Gastrocnemius medialis (tissue), 4 donors: ENCODE data around the gene ZNF563. TPM values are rescaled to one million over a fixed set of nuclear protein-coding genes. Genes with fewer than 3 reads are reported as not detected.

Experiments used
- ATAC-seq, 2 donors: fragments of 150-250 bp; one replicate each; pipeline ENCODE4 v1.9.1; 2016
- DNase-seq, 2 donors: peaks; one replicate each; pipeline ENCODE4 v3.0.0-alpha.2; 2019
- H3K27ac ChIP-seq, 4 donors: fragments of 200-600 bp; sonication (generic); 1 replicate in 1 of 4; 2 replicates in 3 of 4; pipeline ENCODE4 v1.5.1; 2016 to 2018; ENCODE audit warnings: mild to moderate bottlenecking in 2 of 4, moderate library complexity in 1 of 4
- H3K27me3 ChIP-seq, 3 donors: fragments of 200-600 bp; sonication (generic) in 2 of 3; 1 replicate in 1 of 3; 2 replicates in 2 of 3; pipeline versions ENCODE4 v1.5.1 to v1.6.0; 2016 to 2019; ENCODE audit warnings: mild to moderate bottlenecking in 1 of 3, moderate library complexity in 1 of 3
- H3K36me3 ChIP-seq, 2 donors: fragments of 200-600 bp; sonication (generic) in 1 of 2; one replicate each; pipeline ENCODE4 v1.5.1; 2017 to 2018
- H3K4me1 ChIP-seq, 2 donors: fragments of 200-600 bp; sonication (generic) in 1 of 2; one replicate each; pipeline ENCODE4 v1.5.1; 2016 to 2017; ENCODE audit warnings: mild to moderate bottlenecking in 2 of 2
- H3K4me3 ChIP-seq, 4 donors: fragments of 200-600 bp; sonication (generic) in 3 of 4; 1 replicate in 1 of 4; 2 replicates in 3 of 4; pipeline ENCODE4 v1.5.1; 2016 to 2019; ENCODE audit warnings: mild to moderate bottlenecking in 2 of 4
- H3K9me3 ChIP-seq, 3 donors: fragments of 200-600 bp; sonication (generic) in 2 of 3; 1 replicate in 1 of 3; 2 replicates in 2 of 3; pipeline ENCODE4 v1.5.1; 2016 to 2019
- POLR2A ChIP-seq, 2 donors: fragments of 450-650 bp; IDR thresholded peaks; one replicate each; pipeline ENCODE4 v1.6.1; 2017; ENCODE audit warnings: antibody characterized with exemption in 2 of 2, mild to moderate bottlenecking in 2 of 2, moderate library complexity in 2 of 2
- in situ Hi-C, 4 donors: fragments of 200-750 bp; cut with MboI; loops; one replicate each; pipeline versions ENCODE4 v1.15.0 to v1.8.0; 2017; ENCODE audit warnings: low sequenced_read_pairs in 4 of 4
- intact Hi-C: fragments of 100-400 bp; cut with DNase I; formaldehyde crosslinking; loops from one replicate; pipeline ENCODE4 v1.15.1; 2023; ENCODE audit warnings: low total_unique reads
- total RNA-seq, 4 donors: library from RNA; depleted of rRNA; stranded (reverse); fragments of >200 nt; gene quantifications; one replicate each; pipeline versions ENCODE4 v1.1.0 to v1.2.3, GENCODE V29; 2016
- TF ChIP-seq, protein P1 (sequence below), 5 experiments: fragments of 450-650 bp in 3 of 5; fragments of 200-600 bp in 2 of 5; sonication (generic) in 2 of 5; IDR thresholded peaks in 4 of 5; conservative IDR thresholded peaks in 1 of 5; 1 replicate in 4 of 5; 2 replicates in 1 of 5; pipeline ENCODE4 v1.5.1; 2016 to 2019; ENCODE audit warnings: antibody characterized with exemption in 5 of 5, mild to moderate bottlenecking in 3 of 5, moderate library complexity in 3 of 5

ZNF563 gene
- total RNA-seq, 4 donors from 2014 or later, result 1.3 to 2.8 (median 2.2) TPM

DNA sequence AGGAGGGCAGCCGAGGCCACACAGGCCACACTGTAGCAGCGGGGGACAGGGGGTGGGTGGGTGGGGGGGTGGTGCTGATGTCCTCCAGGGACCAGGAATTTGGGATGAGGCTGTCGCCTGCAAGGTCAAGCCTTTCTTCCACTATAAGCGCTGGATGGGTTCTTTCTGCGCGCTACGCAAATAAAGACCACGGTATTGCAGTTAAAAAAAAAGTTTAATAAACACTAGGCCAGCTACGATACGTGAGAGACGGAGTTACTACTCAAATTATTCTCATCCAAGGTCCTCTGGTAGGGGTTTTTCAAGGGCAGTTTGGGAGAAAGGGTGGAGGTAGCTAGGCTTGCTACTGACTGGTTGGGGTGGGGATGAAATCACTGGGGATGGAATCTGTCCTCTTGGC is 38.2 kb downstream of the ZNF563 start:
- H3K4me1 ChIP-seq, result peaks cover 9 to 18% of the 10 kb centered on the region in 2 donors
- in situ Hi-C loops, result no loop called here
- H3K4me3 ChIP-seq, result peak overlapping the region; percentile 70 to 92 (median 81)
- H3K27ac ChIP-seq, result peak overlapping the region; percentile 84 to 96 (median 93)
- H3K36me3 ChIP-seq, result peaks cover 0 to 13% of the 10 kb centered on the region in 2 donors
- DNase-seq (no peak), ATAC-seq (no peak)
- H3K27me3 ChIP-seq, result no peaks in the 10 kb centered on the region
- no peaks in the 10 kb centered on the region for H3K9me3 ChIP-seq
- TF ChIP-seq POLR2A (IDR thresholded peaks at IDR 0.05), result no peak
- intact Hi-C loops, result loop anchor here (2.0 kb wide), 1 partner anchor 106 kb away; the partner anchor contains the start of gene ZNF799

DNA sequence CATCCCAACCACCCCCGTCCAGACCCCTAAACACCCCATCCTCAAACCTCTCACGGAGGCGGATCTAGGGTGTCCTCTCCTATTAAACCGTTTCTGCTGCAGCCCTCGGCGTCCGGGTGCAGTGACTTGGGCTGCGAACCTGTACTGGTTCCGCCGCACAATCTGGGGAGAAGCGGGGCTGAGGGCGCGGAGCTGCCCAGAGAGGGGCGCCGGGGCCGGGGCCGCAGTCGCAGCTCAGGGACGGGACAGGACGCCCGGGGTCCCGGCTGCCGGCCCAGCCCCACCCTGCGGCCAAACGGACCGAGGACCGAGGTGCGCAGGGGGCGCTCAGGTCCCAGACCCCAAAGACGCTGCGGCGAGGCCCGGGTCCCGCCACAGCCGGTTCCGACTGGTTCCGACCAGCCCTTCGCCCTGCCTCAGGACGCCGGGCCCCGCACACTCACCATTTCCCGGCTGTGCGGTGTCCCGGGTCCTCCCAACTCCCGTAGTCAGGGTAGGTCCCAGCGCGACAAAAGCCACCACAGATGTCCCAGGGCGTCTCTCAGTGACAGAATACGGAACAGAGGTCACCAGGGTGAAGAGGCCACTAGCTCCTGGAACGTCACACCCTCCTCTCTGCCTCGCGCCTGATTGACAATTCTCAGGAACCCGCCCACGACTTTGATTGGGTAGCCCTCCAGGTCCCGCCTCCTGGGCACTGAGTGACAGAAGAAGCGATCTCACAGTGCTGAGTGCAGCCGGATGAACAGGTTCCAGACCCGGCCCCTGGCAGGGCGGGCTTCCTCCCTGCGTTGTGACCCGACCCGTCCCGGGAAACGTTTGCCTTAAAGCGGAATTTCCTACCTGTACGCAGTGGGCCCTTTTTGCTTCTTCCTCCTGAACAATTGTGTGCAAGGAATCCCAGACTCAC is 38.9 kb downstream of the ZNF563 start, which contains the start of gene ZNF44:
Gene ZNF44 (minus strand): TSS at position 635 of the 910 bp plus-strand sequence. CDS start 189 bp downstream, at position 446.
- in situ Hi-C loops (no loop called here), intact Hi-C loops (loop anchor here (1.0 to 5.0 kb wide), 5 partner anchors 39 to 258 kb away; partner anchors contain the start of genes ZNF442, ZNF443, ZNF563 and ZNF564)
- H3K9me3 ChIP-seq, result no peaks in the 10 kb centered on the region
- peaks cover 9 to 18% of the 10 kb centered on the region in 2 donors for H3K4me1 ChIP-seq
- H3K27me3 ChIP-seq, result no peaks in the 10 kb centered on the region
- TF ChIP-seq, protein P1, sequence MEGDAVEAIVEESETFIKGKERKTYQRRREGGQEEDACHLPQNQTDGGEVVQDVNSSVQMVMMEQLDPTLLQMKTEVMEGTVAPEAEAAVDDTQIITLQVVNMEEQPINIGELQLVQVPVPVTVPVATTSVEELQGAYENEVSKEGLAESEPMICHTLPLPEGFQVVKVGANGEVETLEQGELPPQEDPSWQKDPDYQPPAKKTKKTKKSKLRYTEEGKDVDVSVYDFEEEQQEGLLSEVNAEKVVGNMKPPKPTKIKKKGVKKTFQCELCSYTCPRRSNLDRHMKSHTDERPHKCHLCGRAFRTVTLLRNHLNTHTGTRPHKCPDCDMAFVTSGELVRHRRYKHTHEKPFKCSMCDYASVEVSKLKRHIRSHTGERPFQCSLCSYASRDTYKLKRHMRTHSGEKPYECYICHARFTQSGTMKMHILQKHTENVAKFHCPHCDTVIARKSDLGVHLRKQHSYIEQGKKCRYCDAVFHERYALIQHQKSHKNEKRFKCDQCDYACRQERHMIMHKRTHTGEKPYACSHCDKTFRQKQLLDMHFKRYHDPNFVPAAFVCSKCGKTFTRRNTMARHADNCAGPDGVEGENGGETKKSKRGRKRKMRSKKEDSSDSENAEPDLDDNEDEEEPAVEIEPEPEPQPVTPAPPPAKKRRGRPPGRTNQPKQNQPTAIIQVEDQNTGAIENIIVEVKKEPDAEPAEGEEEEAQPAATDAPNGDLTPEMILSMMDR (IDR thresholded peaks at IDR 0.05 in 4 of 5, conservative IDR thresholded peaks at IDR 0.05 in 1 of 5), result peak in 1 of 5 experiments; percentile 11
- peak; percentile 75 to 78 for TF ChIP-seq POLR2A (IDR thresholded peaks at IDR 0.05)
- peaks cover 0 to 13% of the 10 kb centered on the region in 2 donors for H3K36me3 ChIP-seq
- peak within 1 kb of the TSS; percentile 72 to 92 (median 88) for H3K4me3 ChIP-seq
- peak; percentile 99 to 100 for ATAC-seq
- peak; percentile 97 to 99 for DNase-seq
- peak within 1 kb of the TSS; percentile 84 to 96 (median 93) for H3K27ac ChIP-seq

DNA sequence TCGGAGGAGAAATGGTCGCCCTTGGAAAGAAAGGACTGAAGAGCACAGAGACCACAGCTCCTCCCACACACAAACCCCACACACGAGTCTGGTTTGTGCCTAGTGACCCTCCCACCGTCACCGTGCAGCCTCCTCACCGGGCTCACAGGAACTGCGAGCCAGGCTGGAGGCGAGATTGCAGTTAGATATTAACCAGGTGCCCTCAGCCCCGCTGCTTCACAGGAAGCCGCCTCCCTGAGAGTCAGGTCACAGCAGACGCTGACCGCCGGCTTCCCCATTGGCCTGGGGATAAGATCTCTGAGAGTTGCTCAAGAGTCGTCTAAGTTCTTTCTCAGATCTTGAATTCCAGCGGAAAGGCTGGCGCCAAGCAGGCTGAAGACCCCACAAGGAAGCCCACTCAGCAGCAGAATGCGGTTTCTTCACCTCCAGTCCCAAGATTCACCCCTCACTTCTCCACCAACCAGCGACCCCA is 39.6 kb downstream of the ZNF563 start:
- Histone ChIP-seq H3K27ac (peak overlapping the region; percentile 84 to 96 (median 93)), H3K27me3 (no peaks in the 10 kb centered on the region), H3K4me3 (peak overlapping the region; percentile 72 to 92 (median 88)), H3K36me3 (peaks cover 0 to 19% of the 10 kb centered on the region in 2 donors), H3K4me1 (peaks cover 16 to 21% of the 10 kb centered on the region in 2 donors), H3K9me3 (no peaks in the 10 kb centered on the region)
- in situ Hi-C loops, result no loop called here
- DNase-seq (peak; percentile 45 to 65), ATAC-seq (peak; percentile 63)
- TF ChIP-seq, protein P1 (IDR thresholded peaks at IDR 0.05 in 4 of 5, conservative IDR thresholded peaks at IDR 0.05 in 1 of 5), result no peak
- no peak for TF ChIP-seq POLR2A (IDR thresholded peaks at IDR 0.05)
- intact Hi-C loops, result loop anchor here (1.0 to 5.0 kb wide), 5 partner anchors 39 to 258 kb away; partner anchors contain the start of genes ZNF442, ZNF443, ZNF563 and ZNF564

DNA sequence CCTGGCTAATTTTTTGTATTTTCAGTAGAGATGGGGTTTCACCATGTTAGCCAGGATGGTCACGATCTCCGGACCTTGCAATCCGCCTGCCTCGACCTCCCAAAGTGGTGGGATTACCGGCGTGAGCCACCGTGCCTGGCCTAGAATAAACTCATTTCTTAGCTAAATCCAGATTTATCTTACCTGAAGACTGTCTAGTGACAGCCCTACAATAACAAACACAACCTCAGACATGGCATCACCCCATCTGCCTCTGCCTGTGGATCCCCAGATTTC is 43.7 kb downstream of the ZNF563 start:
- H3K4me3 ChIP-seq, result no peak overlapping the region
- peaks cover 0 to 21% of the 10 kb centered on the region in 2 donors for H3K36me3 ChIP-seq
- H3K27ac ChIP-seq, result peak overlapping the region in 1 of 4 donors; percentile 19
- no peaks in the 10 kb centered on the region for H3K27me3 ChIP-seq
- no peaks in the 10 kb centered on the region for H3K9me3 ChIP-seq
- intact Hi-C loops, result loop anchor here (5.0 kb wide), 1 partner anchor 263 kb away; the partner anchor contains the start of gene ZNF564
- ATAC-seq (no peak), DNase-seq (no peak)
- peaks cover 18 to 31% of the 10 kb centered on the region in 2 donors for H3K4me1 ChIP-seq
- in situ Hi-C loops, result no loop called here
- no peak for TF ChIP-seq POLR2A (IDR thresholded peaks at IDR 0.05)
- TF ChIP-seq, protein P1 (IDR thresholded peaks at IDR 0.05 in 4 of 5, conservative IDR thresholded peaks at IDR 0.05 in 1 of 5), result no peak
